Stimulated activated CD4-positive, alpha-beta T cell treated with anti-CD3 and anti-CD28 coated beads, TNF-alpha, amount 100 ng/mL, for 24 hours (primary cell): ENCODE results near the gene HDAC10.

Experiments
- DNase-seq, 3 experiments: peaks; one replicate each; pipeline ENCODE4 v3.0.0-alpha.2; 2020; ENCODE audit warnings: low read depth in 3 of 3

Gene HDAC10

DNA sequence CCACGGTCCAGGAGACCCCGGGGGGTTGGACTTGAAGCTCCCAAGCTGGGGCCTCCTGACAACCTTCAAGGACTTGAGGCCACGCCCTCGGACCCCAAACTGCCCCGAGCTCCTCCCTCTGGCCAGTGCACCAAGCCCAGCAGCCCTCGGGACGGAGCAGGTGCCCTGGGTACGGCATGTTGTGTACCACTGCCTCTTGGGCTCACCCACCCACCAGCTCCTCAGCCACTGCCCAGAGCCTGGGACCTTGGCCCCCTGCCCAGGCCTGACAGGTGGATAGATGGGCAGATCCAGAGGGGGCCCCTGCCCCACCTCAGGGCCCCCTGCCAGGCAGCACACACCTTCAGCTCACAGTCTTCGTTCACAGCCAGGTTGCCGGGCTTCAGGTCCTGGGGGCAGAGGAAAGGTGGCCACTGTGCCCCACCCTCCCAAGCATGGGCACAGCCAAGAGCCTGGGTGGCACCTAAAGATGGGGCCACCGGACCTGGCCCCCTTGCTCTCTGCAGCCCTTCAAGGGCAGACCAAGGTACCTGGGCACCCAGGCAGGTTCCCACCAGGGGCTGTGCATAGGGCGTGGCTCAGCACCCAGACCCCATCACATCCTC is 5.3 kb upstream of the HDAC10 start:
- no peak for DNase-seq

DNA sequence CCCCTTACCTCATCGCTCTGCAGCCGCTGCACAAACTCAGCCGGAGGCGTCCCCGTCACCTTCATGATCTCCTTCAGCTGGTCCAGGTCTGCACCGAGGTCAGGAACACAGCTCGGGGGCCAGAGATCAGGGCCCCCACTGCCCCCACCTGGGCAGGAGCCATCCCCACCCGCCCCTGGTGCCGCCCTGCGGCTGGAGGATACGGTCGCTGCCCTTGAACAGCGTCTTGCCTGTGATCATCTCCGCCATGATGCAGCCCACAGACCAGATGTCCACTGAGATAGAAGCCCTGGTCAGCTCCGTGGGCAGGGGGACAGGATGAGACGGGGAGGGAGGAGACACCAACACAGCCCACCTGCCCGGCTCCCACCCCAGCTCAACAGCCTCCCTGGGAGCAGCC is 4.5 kb upstream of the HDAC10 start:
- no peak for DNase-seq

DNA sequence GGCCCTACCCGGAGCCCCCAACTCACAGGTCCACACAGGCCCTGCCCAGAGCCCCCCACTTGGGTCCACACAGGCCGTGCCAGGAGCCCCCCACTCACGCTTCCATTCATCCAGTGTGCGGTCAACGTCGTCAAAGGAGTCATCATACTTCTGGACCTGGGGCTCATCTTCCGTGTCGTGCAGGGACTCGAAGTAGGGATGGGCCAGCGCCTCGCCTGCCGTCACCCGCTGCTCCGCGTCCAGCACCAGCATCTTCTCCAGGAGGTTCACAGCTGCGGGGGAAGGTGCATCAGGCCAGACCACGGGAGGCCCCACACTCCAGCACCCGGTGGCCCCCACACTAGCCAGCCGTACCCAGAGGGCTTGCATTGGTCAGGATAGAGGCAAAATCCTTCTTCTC is 4.0 kb upstream of the HDAC10 start:
- no peak for DNase-seq

DNA sequence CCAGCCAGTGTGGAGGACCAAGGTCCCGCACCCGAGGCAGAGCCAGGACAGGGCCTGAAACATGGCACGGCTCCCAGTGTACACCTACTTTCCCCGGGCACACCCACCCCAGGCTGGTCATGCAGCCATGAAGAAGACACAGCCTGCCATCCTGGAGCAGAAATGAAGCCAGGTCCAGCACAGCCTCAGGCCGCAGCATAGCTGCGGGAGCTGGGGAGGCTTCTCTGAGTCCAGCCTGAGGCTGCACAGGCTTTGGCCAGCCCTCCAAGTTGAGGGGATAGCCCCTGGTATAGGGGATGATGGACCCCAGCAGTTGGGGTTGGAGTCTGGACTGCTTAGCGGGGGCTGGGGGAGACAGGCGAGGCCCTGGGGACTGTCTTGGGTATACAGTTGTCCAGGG is 2.9 kb upstream of the HDAC10 start:
- no peak for DNase-seq

DNA sequence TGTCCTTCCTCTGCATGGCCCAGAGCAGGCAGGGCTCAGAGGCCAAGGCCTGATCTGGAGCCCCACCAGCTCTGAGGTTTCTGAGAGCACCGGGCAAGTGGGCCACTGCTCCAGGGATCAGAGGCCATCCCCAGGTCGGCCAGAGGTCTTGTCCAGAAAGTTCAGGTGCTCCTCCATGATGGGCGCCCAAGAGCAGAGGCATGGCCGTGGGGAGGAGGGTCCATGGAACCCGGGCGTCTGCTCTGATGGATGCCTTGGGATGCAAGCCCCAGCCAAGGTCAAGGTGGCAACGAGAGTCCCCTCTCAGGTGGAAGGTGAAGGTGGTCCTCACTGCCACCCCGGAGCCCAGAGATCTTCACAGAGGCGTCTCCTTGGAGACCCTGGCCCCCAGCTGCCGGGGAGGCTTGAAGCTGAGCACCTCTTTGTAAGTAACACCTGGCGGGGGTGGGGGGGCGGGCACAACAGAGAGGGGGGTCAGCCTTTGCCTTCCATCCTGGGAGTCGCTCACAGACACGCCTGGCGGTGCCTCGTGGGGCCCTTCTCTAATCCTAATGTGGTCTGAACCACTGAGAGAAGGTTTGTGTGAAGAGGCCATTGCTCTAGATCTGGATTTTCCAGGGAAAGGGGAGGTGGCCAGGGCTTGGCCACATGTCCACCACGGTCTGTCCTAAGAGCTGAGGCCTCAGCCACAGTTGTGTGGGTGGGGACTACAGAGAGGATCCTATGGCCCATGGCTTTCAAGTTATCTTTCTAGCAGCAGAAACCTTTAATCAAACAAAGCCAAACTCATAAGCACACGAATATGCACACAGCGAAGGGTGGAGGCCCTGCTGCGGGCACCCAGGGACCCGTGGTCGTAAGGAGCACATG is 2.2 kb upstream of the HDAC10 start:
- DNase-seq, result no peak

DNA sequence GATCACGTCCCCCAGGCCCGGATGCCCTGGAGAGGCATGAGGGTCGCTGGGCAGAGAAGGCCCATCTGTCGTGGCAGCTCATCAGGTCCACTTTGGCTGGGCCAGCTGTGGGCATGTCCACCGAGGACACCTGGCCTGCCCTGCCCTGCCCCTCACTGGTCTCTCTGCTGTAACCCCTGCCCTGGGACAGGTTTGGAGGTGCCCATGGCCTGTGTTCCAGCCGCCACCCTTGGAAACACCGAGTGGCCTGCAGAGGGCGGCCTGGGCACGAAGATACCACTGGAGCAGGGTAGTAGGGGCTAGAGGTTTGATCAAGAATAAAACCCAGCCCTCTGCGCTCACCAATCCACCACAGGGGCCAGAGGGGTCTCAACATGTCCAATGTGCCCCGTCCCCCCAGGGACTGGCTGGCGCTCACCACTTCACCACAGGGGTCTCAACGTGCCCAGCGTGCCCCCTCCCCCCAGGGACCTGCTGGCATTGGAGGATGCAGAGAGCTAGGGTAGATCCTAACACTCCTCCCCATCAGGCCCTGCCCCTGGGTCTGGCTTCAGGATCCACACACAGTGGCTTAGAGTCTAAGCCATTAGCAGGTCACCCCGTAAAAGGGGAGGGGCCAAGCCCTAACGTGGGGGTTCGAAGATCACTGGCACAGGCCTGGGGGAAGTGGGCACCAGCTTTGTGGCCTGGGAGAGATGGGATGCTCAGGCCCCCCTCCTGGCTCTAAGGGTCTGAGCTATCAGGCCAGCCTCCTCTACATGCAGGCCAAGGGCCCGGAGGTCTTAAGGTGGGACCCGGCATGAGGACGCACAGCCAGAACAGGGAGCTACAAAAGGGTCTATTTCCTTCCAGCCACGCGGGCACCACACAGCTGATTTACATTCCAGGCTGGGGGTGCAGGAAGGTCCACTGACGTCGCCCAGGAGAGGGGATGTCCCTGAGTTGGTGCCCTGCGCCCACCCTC is 1.3 kb upstream of the HDAC10 start:
- peak; percentile 45 to 64 (median 55) for DNase-seq

DNA sequence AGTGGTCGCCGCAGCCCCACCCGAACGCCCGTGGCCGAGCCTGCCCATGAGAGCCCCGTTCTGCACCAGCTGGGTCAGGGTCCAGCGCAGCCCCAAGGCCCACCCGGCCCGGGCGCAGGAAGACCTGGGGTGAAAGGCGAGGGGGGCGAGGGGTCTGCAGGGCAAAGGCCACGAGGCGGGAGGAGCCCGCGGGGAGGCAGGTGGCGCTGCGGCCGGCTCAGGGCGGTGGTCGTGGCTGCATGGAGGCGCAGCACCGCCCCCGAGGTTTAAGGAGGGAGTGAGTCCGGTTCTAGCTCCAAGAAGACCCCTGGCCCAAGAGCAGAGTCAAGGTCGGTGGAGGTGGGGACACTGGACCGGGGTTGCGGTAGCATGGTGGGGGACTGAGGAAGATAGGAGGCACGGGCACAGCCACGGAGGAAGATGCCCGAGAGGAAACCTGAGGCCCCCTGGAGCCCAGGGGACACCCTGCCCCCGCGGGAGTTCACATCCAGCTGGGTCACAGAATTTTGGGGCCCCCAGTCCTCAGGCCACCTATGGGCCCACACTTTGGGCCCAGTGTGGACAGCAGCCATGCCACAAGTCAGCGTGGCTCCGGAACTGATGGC is 514 bp upstream of the HDAC10 start:
- DNase-seq, result no peak

DNA sequence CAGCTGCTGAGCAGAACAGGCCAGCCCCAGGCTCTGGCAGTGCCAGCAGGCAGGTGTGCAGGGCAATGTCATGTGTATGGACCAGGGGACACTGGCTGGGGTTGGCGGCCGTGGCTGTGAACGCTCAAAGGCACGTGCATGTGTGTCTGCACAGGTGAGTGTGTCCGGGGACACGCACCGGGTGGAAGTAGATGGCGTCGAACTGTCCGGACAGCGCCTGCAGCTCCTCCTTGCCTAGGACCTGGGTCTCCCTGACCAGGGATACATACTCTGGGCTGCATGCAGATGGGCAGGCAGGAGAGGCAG is 863 bp downstream of the HDAC10 start:
- no peak for DNase-seq

DNA sequence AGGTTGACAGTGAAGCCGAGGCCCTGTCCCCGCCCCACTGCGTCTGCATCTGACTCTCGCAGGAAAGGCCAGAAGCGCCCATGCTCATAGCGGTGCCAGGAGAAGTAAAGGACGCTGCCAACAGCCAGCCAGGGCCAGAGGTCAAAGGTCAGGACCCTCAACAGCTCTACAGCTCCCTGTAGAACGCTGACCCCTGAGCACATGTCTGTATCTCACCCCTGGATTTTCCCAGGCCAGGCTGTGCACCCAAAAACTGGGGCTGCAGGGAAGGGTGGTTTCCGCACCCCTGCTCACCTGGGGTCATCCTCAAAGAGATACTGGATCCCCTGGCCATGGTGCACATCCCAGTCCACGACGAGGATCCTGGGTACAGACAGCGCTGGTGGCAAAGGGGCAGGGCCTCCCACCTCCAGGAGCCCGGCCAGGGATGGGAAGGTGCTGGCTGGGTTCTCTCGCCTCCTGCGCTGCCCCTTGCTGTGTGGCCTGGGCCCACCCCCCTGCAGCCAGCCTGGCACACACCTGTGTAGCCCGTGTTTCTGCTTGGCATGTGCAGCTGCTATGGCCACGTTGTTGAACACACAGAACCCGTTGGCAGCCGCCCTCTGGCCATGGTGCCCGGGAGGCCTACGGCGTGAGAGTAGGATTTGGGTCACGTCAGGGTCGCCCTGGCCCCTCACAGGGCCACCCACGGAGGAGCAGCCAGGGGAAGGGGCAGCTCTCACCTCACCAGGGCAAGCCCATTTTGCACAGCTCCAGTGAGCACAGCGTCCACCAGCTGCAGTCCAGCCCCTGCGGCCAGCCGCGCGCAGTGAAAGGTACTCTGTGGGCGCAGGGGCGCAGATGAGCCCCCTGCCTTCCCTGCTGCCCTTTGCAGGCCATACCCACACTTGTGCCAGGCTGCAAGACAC is 1.5 kb downstream of the HDAC10 start:
- DNase-seq, result no peak

DNA sequence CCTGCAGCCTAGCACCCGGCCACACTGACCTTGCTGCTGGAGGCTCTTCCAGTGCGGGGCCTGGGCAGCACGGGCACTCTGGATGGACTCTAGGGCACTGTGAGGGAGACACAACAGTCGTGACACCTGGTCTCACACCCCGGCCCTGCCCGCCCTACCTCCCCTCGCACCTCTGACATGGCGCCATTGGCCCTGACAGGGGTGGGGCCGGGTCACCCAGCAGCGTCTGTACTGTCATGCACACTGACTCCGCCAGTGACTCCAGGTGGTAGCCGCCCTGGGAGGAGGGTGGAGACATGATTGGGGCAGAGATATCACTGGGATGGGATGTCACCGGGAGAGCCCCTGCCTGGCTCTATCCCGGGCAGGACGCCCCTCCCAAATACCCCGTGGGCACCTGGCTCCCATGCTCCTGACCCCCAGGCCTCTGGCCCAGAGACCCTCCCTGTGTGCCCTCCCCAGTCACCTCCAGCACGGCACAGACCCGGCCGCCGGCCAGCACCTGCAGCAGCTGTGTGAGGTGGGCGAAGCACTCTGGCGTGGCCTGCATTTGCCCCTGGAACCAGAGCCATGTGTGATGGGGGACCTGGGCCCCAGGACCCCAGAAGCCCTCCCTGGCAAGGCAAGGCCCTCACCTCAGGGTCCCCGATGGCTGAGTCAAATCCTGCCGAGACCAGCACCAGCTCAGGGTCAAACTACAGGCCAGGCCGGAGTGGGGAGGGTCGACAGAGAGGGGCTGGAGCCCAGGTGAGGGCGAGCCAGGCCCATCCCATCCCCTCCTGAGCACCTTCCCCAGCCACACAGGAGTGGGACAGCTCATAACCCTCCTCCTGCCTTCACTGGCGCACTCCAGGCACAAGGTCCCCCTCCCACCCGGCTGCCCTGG is 2.6 kb downstream of the HDAC10 start:
- DNase-seq, result no peak

DNA sequence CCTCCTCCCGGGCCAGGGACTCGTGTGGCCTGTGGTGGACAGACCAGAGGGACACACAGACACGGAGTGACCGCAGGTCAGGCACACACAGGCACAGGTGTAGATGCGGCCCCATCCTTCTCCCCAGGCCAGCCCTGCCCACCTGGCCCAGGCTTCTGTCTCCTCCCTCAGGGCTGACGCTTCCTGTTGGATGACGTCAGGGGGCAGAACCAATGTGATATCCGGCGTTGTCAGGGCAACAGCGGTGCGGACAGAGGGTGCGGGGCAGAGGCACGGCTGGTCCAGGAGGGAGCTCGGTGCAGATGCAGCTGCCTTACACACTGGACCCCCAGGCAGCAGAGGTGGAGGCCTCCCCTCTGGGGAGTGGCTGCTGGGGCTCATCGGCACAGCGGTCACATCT is 3.3 kb downstream of the HDAC10 start:
- DNase-seq, result no peak

DNA sequence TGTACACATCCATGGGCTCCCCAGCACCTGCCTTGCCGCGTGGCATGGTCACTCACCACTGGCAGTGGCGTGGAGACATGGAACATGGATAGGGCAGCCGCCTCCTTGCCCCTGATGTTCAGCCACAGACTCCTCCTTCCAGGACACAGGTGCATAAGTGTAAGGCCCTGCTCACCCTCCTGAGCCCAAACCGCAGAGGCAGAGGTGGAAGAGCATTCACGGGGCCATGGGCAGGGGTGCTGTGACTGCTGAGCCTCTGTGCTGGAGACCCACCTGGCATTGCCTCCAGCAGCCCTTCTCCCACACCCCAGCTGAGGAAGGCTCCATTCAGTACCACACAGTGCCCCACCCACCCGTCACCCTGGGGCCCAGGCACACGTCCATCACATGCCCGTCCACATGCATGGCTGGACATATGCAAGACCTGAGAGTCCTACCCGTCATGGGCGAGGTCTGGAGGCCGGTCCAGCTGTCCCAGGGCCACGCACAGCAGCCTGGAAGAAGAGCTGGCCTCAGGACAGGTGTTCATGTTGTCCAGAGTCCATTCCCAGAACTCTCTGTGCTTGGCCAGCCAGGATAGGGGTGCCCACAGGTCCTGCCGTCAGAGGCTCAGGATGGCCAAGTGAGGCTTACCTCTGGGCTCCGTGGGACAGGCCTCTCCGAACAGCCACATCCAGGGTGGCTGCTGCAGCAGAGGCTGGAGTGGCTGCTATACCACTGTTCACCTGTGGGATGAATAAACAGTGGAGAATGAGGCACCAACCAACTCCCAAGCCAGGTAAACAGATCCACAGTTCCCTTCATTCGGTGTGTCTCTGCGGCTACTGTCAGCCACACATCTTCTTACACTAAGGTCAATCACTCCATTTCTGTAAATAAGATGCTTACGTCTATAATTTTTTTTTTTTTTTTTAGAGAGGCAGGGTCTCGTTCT is 4.6 kb downstream of the HDAC10 start:
- no peak for DNase-seq

DNA sequence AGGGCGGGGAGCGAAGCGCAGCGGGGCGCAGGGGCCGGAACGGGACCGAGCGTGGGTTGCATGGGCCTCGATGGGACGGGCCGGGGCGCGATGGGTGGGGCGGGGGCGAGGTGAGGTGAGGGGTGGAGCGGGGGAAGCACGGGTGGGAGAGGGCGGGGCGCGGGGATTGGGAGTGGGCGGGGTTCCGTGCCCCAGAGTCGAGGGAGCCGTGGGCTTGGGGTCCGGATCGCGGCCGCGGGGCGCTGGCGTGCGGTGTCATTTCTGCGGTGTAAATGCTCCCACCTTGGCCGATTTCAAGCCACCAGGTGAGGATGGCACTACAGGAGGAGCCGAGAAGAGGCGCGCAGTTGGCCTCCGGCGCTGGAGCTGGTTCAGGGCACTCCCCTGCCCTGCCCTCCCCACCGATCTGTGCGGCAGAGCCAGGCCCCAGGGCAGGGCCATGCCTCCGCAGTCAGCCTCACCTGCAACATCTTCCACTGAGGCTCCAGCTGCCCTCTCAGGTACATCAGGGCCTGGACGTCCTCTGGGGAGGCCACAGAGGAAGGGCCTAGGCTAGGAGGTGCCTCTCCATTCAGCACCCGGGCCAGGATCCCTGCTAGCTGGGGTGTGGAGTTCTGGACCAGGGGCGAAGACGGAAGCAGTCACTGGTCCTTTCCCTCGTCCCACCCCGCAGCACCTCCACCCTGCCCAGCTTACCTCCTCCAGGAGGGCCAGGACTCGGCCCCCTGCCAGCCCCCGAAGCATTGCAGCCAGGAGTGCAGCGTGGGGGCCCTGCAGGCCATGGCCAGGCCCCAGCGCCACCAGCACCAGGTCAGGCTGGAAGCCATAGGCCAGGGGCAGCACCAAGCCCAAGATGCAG is 5.6 kb downstream of the HDAC10 start:
- DNase-seq, result no peak

DNA sequence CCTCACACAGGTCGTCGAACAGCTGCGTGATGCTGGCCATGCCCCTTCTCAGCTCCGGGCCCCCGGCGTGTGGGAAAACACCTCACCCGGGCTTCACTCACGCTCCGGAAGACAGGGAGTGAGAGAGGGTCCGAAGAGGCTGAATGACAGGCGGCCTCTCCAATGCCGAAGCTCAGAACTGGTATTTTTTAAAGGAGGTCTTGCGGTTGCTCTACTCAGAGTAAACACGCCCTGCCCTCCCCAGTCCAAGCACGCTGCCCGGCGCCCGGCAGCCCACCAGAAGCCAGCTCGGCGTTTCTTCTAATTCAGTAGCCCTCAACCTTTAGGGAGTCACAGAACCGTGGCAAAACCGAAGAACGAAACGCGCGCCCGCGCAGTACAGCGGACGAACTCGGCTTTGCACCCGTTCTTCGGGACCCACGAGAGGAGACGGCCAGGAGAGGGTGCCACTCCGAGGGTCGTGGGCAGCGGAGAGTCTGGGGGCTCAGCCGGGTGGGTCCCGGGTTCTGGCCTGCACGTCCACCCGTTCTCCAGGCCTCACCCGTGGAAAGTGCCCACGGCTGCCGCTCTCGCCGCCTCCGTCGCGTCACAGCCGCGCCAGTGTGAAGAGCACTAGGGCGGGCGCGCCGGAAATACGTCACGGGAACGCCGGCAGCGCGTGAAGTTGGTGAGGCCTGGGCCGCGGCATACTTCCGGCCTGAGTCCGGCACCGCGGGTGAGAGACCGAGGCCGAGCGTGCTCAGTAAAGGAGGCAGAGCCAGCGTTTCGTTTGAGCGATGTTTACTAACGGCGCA is 6.4 kb downstream of the HDAC10 start, which contains the start of gene TUBGCP6:
TSS of gene TUBGCP6 (minus strand) at position 604 of the 794 bp plus-strand sequence. CDS start at position 40, 564 bp downstream.
- DNase-seq, result peak; percentile 85 to 93 (median 89)

DNA sequence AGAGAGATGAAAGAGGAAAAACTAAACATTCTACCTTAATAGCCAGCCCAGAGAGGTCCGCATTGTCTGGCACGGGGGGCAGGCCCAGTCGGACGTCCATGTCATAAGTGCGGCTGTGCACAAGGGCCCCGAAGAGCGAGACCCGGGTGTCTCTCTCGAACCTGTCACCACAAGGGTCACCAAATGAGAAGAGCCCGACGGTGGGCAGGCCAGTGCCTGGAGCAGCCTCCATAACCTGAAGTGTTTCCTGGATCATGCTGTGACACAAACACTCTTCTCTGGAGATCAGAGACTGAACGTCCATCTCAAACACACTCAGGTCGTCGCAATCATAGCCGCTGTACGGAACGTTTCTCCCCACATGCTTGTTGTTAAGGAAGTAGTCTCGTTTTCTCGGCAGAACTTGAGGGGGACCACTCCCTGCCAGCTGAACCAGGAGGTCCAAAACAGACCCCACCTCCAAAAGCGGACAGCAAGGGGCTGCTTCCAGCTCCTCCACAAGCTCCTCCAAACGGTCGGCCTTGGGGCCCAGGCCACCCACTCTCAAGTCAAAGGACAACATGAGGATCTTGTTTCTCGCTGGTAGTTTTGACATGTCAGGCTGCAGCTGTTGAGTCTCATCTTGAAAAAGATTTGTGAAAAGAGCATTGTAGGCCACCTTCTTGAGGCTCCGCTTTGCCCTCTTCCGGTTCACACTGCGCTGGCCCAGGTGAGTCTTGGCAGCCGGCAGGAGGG is 7.2 kb downstream of the HDAC10 start:
- no peak for DNase-seq

DNA sequence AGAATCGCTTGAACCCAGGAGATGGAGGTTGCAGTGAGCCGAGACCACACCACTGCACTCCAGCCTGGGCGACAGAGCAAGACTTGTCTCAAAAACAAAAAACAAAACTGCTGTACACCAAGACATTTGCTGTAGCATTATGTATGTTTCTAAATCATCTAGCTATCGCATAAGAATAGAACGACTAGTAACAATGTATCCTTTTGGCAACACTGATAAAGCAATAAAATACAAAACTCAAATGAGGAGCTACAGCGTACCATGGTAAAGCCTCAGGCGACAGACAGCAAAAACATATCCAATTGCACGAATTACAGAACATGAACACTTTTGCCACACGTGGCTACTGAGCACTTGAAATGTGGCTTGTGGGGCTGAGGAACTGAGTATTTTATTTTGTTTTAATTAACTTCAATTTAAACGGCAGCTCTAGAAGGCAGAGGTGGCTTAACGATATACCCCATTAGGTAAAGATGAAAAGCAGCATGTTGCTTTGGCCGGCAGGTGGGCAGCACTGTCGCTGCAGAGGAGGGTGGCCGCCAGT is 8.6 kb downstream of the HDAC10 start:
- no peak for DNase-seq
